Neuron (in vitro differentiated cells): ENCODE data around the gene DENND5B.
"Not testable (repeated sequence)": the region's sequence is repeated elsewhere in the genome, so short reads cannot be mapped to it uniquely, and the experiment has no call there.

Experiments
- H2AFZ ChIP-seq: one replicate; pipeline ENCODE4 v1.6.1; 2013; ENCODE audit warnings: low read depth, mild to moderate bottlenecking, inconsistent platforms, low read length, moderate library complexity
- H3K27me3 ChIP-seq: one replicate; pipeline ENCODE4 v1.6.1; 2013; ENCODE audit warnings: low read length; ENCODE audit not compliant: insufficient read depth
- H3K36me3 ChIP-seq: one replicate; pipeline ENCODE4 v1.6.1; 2013; ENCODE audit warnings: low read length; ENCODE audit not compliant: insufficient read depth
- H3K4me1 ChIP-seq: one replicate; pipeline ENCODE4 v1.6.1; 2013; ENCODE audit warnings: low read length; ENCODE audit not compliant: insufficient read depth
- H3K4me3 ChIP-seq: 2 replicates; pipeline ENCODE4 v1.5.1; 2013; ENCODE audit warnings: mild to moderate bottlenecking, low read length, moderate library complexity
- H3K9me3 ChIP-seq: one replicate; pipeline ENCODE4 v1.6.1; 2013; ENCODE audit warnings: low read length

Gene DENND5B

DNA sequence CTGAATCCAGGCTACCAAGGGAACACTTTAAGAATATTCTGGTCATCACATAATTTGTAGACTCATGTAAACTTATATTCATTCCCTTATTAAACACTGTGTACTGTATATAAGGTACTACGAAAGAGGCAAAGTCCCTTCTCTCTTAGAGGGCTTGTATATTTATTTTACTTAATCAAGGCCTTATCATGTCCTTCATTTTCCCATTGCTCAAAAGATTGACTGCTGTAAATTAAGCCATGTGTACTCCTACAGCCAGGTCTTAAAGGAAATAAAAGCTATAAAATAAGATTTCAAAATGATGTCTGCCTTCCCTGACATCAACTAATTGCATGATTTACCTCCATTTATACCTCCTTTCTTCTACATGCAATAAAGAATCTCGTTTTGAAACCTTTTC lies 5.0 kb downstream of the DENND5B start:
- Histone ChIP-seq H3K4me3 (no peak overlapping the region), H3K9me3 (peaks cover 3% of the 10 kb centered on the region), H3K27me3 (no peaks in the 10 kb centered on the region), H3K4me1 (peaks cover 22% of the 10 kb centered on the region), H2AFZ (no peak overlapping the region), H3K36me3 (peaks cover 3% of the 10 kb centered on the region)

DNA sequence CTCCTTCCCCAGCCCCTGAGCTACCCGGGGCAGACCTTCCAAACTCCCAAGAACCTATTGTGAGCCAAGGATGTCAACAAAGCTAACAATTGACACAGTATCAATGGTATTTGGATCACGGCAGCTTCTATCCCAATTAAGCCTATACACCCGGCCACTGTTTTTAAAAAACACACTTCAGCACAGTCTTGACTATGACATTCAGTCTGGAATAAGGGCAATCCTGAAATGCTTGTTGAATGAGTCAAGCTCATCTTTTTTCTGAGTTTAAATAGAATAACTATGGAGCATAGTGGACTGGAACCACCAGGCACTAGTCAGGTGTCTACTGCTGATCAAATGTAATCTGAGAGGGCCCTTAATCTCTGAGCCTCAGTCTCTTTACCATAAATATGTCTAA lies 5.7 kb downstream of the DENND5B start:
- Histone ChIP-seq H3K4me1 (peaks cover 22% of the 10 kb centered on the region), H3K4me3 (no peak overlapping the region), H3K9me3 (peaks cover 3% of the 10 kb centered on the region), H2AFZ (no peak overlapping the region), H3K27me3 (no peaks in the 10 kb centered on the region), H3K36me3 (peaks cover 3% of the 10 kb centered on the region)

DNA sequence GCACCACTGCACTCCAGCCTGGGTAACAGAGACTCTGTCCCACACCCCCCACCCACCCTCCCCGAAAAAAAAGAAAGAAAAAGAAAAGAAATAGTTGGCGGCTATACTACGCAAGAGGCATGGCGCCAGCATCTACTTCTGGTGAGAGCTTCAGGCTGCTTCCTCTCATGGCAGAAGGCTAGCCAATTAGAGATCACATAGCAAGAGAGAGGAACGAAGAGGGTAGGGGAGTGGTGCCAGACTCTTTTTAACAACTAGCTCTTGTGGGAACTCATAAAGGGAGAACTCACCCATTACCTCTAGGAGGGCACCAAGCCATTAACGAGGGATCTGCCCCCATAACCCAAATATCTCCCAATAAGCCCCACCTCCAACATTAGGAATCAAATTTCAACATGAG lies 6.2 kb downstream of the DENND5B start:
- no peak overlapping the region for H2AFZ ChIP-seq
- H3K27me3 ChIP-seq: no peaks in the 10 kb centered on the region
- peaks cover 3% of the 10 kb centered on the region for H3K9me3 ChIP-seq
- no peak overlapping the region for H3K4me3 ChIP-seq
- peaks cover 3% of the 10 kb centered on the region for H3K36me3 ChIP-seq
- H3K4me1 ChIP-seq: peaks cover 22% of the 10 kb centered on the region

DNA sequence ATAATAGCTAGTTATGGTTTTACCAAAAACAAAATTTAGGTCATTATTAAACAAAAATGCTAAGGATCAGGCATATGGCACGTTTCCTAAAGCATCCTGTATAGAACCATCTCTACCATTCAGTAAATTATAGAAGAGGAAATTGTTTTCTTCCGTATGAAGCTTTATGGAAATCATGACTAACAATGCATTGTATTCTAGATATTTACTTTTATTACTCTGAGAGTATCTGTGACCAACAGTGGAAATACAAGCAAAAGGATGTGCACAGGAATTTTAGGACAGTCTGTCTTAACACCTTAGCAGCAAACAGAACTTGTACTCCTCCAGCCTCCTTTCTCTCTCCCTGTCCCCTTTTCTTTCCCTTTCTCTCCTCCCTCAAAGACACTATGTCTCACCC lies 7.1 kb downstream of the DENND5B start:
- no peak overlapping the region for H3K4me3 ChIP-seq
- no peak overlapping the region for H2AFZ ChIP-seq
- no peaks in the 10 kb centered on the region for H3K27me3 ChIP-seq
- peaks cover 3% of the 10 kb centered on the region for H3K9me3 ChIP-seq
- H3K4me1 ChIP-seq: peaks cover 20% of the 10 kb centered on the region
- peaks cover 3% of the 10 kb centered on the region for H3K36me3 ChIP-seq

DNA sequence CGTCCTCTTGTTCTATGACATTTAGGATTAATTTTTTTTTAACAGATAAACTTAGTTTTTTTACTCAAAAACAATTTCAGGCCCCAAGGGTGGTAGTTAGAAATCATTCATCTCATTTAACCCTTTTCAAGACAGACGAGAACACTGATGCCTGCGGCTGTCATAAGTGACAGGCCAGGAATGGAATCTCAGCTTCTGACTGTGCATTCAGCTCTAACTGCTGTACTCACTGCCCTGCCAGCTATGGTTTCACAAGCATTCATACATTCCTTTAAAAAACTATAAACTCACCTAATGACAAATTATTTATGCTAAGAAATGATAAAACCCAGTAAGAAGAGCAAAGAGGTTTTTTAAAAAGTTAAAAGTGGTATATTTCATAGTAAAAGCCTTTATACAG lies 8.8 kb downstream of the DENND5B start:
- H3K9me3 ChIP-seq: peaks cover 3% of the 10 kb centered on the region
- peaks cover 9% of the 10 kb centered on the region for H3K4me1 ChIP-seq
- H3K4me3 ChIP-seq: no peak overlapping the region
- H2AFZ ChIP-seq: no peak overlapping the region
- H3K27me3 ChIP-seq: no peaks in the 10 kb centered on the region
- H3K36me3 ChIP-seq: peaks cover 3% of the 10 kb centered on the region

DNA sequence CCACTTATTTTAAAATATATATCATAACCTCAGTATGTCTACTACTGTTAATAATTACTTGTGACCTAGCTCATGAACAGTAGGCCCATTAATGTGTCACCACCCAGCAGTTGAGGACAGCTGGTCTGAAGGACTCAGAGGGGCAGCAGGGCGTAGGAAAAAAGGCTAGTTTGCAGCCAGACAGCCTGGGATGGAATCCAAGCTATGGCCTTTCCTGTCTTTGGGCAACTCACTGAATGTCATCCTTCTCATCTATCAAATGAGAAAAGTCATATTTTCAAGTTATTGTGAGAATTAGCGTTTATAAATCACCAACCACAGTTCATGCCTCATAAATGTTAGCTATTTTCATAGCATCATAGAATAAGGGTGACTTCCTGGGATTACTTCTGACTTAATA lies 12.3 kb downstream of the DENND5B start:
- H3K27me3 ChIP-seq: no peaks in the 10 kb centered on the region
- H3K4me1 ChIP-seq: peaks cover 18% of the 10 kb centered on the region
- no peak overlapping the region for H2AFZ ChIP-seq
- H3K4me3 ChIP-seq: no peak overlapping the region
- peaks cover 3% of the 10 kb centered on the region for H3K36me3 ChIP-seq
- H3K9me3 ChIP-seq: peaks cover 3% of the 10 kb centered on the region

DNA sequence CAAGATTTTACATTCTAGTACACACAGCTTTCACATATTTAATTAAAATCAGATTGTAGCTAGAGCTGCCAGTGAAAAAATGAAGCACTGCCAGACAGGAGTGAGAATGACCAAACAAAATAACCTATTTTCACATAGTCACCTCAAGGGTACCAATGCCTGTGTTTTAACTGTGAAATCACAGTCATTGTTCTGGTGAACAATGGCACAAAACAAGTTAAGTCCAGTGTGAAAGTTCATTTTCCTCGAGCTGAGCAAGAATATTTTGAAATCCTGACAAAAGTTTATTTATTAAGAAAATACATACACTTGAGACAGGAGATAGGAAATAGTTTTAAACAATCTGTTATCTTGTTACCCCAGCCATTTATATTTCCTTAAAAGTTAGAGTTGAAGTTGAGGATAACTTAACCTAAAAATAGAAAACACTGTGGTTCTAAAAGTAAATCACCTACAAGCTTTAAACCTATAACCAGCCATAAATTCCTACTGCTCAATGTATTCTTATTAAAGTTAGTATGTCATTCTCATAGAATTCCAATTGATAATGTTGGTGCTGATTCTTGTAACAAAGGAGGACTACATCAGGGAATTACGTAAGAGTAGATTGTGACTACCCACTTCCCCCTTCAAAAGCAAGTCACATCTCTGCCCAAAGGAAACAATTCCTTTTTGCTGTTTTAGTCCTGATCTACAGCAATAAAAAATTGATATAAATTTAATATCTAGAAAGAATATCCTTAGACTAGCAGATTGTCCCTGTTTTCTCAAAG lies 15.9 kb downstream of the DENND5B start:
- no peaks in the 10 kb centered on the region for H3K36me3 ChIP-seq
- H2AFZ ChIP-seq: no peak overlapping the region
- H3K9me3 ChIP-seq: no peaks in the 10 kb centered on the region
- H3K4me3 ChIP-seq: no peak overlapping the region
- peaks cover 47% of the 10 kb centered on the region for H3K4me1 ChIP-seq
- no peaks in the 10 kb centered on the region for H3K27me3 ChIP-seq

DNA sequence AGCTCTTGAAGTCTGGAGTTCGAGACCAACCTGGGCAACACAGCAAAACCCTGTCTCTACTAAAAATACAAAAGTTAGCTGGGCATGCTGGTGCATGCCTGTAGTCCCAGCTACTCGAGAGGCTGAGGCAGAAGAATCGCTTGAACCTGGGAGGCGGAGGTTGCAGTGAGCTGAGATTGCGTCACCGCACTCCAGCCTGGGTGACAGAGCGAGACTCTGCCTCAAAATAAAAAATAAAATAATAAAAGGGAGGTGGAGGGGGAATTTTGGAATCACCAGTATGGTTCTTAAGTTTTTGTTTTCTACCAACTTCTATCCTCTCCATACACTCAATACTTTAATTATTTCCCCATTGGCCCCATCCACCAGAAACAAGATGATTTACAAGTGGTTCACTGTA lies 16.6 kb downstream of the DENND5B start:
- not testable (repeated sequence) for H2AFZ ChIP-seq, H3K27me3 ChIP-seq, H3K9me3 ChIP-seq, H3K4me3 ChIP-seq, H3K36me3 ChIP-seq
- H3K4me1 ChIP-seq: peaks cover 47% of the 10 kb centered on the region

DNA sequence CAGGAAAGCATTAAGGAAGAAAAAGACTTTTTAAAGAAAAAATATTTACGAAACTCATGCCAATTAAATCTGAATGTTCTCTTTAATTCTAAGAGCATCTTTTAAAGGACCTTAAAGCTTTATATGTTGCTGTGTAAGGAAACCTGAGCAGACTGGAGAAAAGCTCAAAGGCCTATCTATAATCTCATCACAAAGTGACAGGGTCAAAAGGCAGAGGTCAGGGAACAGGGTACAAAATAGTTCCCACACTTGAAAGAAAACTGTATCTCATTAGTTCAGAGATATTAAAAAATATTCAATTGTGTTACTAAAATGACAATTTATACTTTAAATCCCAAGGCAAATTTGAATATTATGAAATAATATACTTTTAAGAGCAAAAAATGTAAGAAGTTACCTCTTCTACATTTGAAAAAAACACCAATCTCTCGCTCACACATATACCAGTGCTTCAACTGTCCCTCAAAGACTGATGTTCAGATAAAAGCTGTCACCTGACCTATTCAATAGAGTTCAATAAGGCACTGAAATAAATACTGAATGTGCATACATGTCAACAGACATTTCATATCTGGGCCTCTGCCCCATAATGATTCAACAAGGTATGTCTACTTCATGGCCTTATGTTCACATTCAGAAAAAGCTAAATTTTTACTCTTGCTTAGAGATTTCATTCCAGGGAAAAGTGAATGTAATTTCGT lies 17.9 kb downstream of the DENND5B start:
- H3K4me3 ChIP-seq: no peak overlapping the region
- H3K36me3 ChIP-seq: no peaks in the 10 kb centered on the region
- H3K4me1 ChIP-seq: peaks cover 47% of the 10 kb centered on the region
- H3K27me3 ChIP-seq: no peaks in the 10 kb centered on the region
- no peaks in the 10 kb centered on the region for H3K9me3 ChIP-seq
- H2AFZ ChIP-seq: no peak overlapping the region

DNA sequence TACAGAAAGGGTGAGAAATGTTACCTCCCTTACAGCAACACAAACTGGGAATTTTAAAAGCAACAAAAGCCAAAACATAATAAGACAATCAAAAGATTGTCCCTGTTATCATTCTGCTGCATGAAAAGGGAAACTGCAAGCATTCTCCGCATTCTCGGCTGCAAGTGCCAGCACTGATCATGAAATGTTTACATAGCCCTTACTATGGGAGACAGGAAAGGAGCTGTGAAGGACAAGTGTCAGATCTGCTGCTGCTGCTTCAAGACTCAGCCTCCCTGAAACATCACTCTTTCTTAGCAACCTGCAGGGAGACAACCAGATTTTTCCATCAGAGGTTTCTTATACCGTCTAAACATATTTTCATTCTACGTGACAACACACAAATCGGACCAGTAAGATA lies 20.1 kb downstream of the DENND5B start:
- no peak overlapping the region for H3K4me3 ChIP-seq

DNA sequence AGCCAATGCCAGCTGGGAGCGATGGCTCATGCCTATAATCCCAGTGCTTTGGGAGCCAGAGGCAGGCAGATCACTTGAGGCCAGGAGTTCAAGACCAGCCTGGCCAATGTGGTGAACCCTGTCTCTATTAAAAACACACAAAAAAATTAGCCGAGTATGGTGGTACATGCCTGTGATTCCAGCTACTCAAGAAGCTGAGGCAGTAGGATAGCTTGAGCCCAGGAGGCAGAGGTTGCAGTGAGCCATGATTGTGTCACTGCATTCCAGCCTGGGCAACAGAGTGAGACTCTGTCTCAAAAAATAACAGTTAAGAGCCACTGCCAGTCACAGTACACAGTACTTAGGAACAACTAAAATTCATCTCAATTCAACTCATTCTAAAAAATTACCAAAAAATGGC lies 21.4 kb downstream of the DENND5B start:
- not testable (repeated sequence) for H3K9me3 ChIP-seq, H3K36me3 ChIP-seq, H3K27me3 ChIP-seq, H3K4me3 ChIP-seq, H2AFZ ChIP-seq
- peaks cover 37% of the 10 kb centered on the region for H3K4me1 ChIP-seq

More for the DNA sequence above, 20.1 kb downstream of the DENND5B start:
- Histone ChIP-seq H2AFZ (no peak overlapping the region), H3K9me3 (no peaks in the 10 kb centered on the region), H3K36me3 (no peaks in the 10 kb centered on the region), H3K4me1 (peaks cover 47% of the 10 kb centered on the region), H3K27me3 (no peaks in the 10 kb centered on the region)

DNA sequence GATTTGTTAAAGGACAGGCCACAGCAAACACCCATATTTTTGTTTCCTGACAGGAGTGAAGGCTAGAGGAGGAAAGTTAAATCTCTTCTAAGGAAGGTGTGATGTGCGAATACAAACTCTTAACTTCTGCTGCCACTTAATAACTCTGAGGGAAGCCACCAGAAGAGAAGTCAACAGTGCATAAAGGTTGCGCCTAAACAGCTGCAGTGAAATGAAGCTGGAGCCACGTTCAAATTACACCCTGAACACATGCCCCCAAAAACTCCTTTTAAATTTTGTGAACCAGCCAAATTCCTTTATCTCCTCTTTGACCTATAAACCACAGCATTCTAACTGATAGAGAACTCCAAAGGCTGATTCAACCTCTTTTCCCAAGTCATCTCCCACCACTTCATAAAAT lies 22.4 kb downstream of the DENND5B start:
- H3K9me3 ChIP-seq: no peaks in the 10 kb centered on the region
- no peaks in the 10 kb centered on the region for H3K27me3 ChIP-seq
- peaks cover 30% of the 10 kb centered on the region for H3K4me1 ChIP-seq
- H3K4me3 ChIP-seq: no peak overlapping the region
- H2AFZ ChIP-seq: no peak overlapping the region
- H3K36me3 ChIP-seq: no peaks in the 10 kb centered on the region

DNA sequence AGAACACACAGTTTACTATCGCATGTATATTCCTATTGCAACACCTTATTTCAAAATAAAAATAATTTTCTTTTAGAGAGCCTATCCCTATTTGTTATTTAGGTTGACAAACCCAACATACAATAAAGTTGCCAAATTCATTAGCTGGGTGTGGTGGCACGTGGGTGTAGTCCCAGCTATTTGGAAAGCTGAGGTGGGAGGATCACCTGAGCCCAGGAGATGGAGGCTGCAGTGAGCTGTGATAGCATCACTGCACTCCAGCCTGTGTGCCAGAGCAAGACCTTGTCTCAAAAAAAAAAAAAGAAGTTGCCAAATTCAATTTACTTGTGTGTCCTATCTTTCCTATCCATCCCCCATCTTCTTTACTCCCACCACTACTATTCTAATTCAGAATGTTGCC lies 23.9 kb downstream of the DENND5B start:
- Histone ChIP-seq H3K27me3 (no peaks in the 10 kb centered on the region), H3K4me3 (no peak overlapping the region), H3K4me1 (peaks cover 21% of the 10 kb centered on the region), H3K36me3 (no peaks in the 10 kb centered on the region), H3K9me3 (no peaks in the 10 kb centered on the region), H2AFZ (no peak overlapping the region)
